ENCODE measurements around the gene PSMD3. TPM values are rescaled to one million over a fixed set of nuclear protein-coding genes. Genes with fewer than 3 reads are reported as not detected.

Gene PSMD3
- total RNA-seq, 1 experiment from 2014 or later: 174 TPM

GRCh38 chr17:40023590-40024292 lies 43.1 kb downstream of the PSMD3 start:
- H4K20me1 ChIP-seq (ENCODE audit: control insufficient read depth, insufficient read depth, insufficient read length): no peaks in the 10 kb centered on the region
- no peak overlapping the region for H2AFZ ChIP-seq (ENCODE audit: low read length)
- WGBS (ENCODE audit: extremely low coverage, insufficient read length, low lambda C conversion rate): no CpG with 5 or more reads among the region's 10 CpGs
- no peak overlapping the region for H3K23ac ChIP-seq (ENCODE audit: insufficient read length, low read depth, low read length)
- no peak overlapping the region for H2AK5ac ChIP-seq (ENCODE audit: insufficient read length, low read length)
- Mint-ChIP-seq H3K36me3 (ENCODE audit: insufficient read depth in 1 of 3, low read depth in 3 of 3) (peaks cover 30 to 72% (median 68%) of the 10 kb centered on the region in 3 experiments; a peak in 6 of 7 replicates), H3K4me1 (peaks cover 7 to 18% of the 10 kb centered on the region in 2 experiments), H3K27ac (no peak overlapping the region; a peak in 1 of 7 replicates), H3K4me3 (no peak overlapping the region), H3K27me3 (ENCODE audit: low read depth) (no peaks in the 10 kb centered on the region), H3K9me3 (no peaks in the 10 kb centered on the region; a peak in 1 of 5 replicates)
- no peak overlapping the region for H4K5ac ChIP-seq (ENCODE audit: insufficient read length, low read depth, low read length)
- no peaks in the 10 kb centered on the region for H3K23me2 ChIP-seq (ENCODE audit: insufficient read length, low read depth, low read length, poor library complexity, severe bottlenecking)
- H3K4me2 ChIP-seq (ENCODE audit: insufficient read depth, insufficient read length, low read length): no peak overlapping the region
- H3K14ac ChIP-seq (ENCODE audit: insufficient read depth, low read length): no peak overlapping the region
- no peaks in the 10 kb centered on the region for H3K9me3 ChIP-seq (ENCODE audit: control insufficient read depth, low read depth, low read length)
- TF ChIP-seq CTCF (conservative IDR thresholded peaks at IDR 0.05): no peak
- no peaks in the 10 kb centered on the region for H3K79me2 ChIP-seq (ENCODE audit: insufficient read depth, low read length)
- H3K56ac ChIP-seq (ENCODE audit: insufficient read length, low read depth, low read length): no peak overlapping the region
- H3K4ac ChIP-seq (ENCODE audit: low read depth, low read length): no peak overlapping the region
- no peaks in the 10 kb centered on the region for H3K27me3 ChIP-seq (ENCODE audit: insufficient read depth, low read length)
- no peak overlapping the region for H2BK120ac ChIP-seq (ENCODE audit: low read depth, low read length, poor library complexity, severe bottlenecking)
- H2BK15ac ChIP-seq (ENCODE audit: low read depth, low read length): no peak overlapping the region
- no peak overlapping the region for H3T11ph ChIP-seq (ENCODE audit: low read length)
- H3K9ac ChIP-seq (ENCODE audit: extremely low read depth, insufficient read length, low read length): no peak overlapping the region
- no peaks in the 10 kb centered on the region; the same call in 1 of the 2 replicates for H3K4me1 ChIP-seq (ENCODE audit: insufficient read depth, low read length)
- H3K79me1 ChIP-seq (ENCODE audit: insufficient read depth, low read depth, low read length, poor library complexity, severe bottlenecking): no peaks in the 10 kb centered on the region
- H2BK12ac ChIP-seq (ENCODE audit: insufficient read length, low read depth, low read length): no peak overlapping the region
- DNase-seq: no peak
- no peak overlapping the region for H4K91ac ChIP-seq (ENCODE audit: insufficient read length, low read depth, low read length)
- no peak overlapping the region for H3K27ac ChIP-seq (ENCODE audit: insufficient read length, low read depth, low read length)
- no peak overlapping the region for H2BK20ac ChIP-seq (ENCODE audit: low read depth, low read length, poor library complexity, severe bottlenecking)
- no peak overlapping the region for H4K8ac ChIP-seq (replicated peaks; ENCODE audit: insufficient read length, low read depth, low read length)
- no peak overlapping the region for H2BK5ac ChIP-seq (ENCODE audit: insufficient read length, low read length)
- H3K18ac ChIP-seq (ENCODE audit: insufficient read length, low read depth, low read length): no peak overlapping the region
